GM19438 (cell line): ENCODE measurements around the gene PARP14.
"Not testable (repeated sequence)": the region's sequence is repeated elsewhere in the genome, so short reads cannot be mapped to it uniquely, and the experiment has no call there.

Experiments
- ATAC-seq: cut with Tn5 transposase; IDR thresholded peaks from one replicate; pipeline ENCODE4 v1.9.1; 2021; ENCODE audit warnings: low read depth; ENCODE audit not compliant: unreplicated experiment

Gene PARP14

DNA sequence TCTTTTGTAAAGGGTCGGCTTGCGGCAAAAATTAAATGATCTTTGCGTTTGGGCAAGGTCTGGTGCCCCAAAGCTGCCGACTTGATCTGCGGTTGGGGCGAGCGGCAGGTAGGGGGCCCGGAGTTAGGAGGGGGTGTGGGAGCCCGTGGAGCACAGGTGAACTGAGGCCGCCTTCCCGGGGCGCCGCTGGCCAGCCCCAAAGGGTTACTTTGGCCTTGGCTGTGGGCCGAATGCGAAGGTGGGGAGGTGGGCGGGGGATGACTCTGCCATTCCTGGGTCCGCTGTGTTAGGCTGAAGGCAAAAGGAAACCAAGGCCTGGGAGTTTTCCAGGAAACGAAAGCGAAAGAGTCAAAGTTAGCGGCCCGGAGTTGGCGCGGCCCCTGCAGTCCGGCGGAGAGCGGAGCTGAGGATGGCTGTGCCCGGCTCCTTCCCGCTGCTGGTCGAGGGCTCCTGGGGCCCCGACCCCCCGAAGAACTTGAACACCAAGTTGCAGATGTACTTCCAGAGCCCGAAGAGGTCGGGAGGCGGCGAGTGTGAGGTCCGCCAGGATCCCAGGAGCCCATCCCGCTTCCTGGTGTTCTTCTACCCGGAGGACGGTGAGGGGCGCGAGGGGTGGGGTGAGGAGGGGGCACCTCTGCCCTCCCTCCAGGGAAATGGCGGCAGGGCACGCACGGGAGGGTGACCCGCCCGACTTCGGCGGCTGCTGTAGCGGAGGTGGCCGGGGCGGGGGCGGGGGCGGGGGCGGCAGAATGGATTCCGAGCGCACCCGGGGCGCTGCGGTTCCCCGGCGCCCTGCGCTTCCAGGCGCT lies at the start of gene PARP14:
Gene PARP14 (plus strand): TSS at position 365 of the 809 bp plus-strand sequence. CDS start 45 bp downstream, at position 410.
- peak; percentile 56 for ATAC-seq

- no peak for ATAC-seq
These were observed 44.9 kb upstream of the PARP14 start for GRCh38 chr3:122635789-122636188.

DNA sequence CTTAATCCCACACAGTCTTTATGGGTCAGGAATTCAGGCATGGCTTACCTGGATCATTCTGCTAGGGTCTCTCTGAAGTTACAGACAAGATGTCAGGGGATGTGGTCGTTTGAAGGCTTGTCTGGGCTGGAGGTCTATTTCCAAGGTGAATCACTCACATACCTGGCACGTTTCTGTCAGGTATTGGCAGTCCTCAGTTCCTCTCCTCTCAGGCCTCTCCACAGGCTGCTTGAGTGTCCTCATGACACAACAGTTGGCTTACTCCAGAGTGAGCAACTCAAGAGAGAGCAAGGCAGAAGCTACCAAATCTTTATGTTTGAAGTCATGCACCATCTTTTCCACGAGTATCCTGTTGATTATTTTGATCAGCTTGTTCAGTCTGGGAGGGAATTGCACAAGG lies 43.9 kb upstream of the PARP14 start:
- ATAC-seq: no peak

DNA sequence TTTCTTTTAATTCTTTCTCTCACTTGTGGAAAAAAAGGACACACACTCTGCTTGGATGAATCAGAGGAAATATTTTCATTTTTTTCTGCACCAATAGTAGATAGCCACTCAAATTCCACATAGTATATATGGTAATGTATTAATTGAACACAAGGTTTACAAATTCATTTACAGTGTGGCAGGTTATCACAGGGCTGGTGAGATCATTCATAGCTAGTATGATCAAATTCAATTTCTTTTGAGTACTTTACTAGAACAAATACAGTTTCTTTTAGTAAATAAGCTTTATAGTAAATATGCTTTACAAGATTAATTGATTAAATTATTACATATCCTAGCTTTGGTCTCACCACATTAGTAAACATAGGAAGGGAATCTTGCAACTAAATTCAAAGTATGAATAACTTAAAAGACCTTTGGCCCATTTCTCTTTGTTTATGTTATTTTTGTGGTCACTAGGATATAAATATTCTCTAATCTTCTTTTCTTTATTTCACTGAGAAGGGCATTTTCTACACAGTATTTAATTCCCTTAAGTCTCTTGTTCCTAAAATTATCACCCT lies 40.1 kb upstream of the PARP14 start:
- ATAC-seq: no peak

GRCh38 chr3:122642935-122643334 lies 37.7 kb upstream of the PARP14 start:
- ATAC-seq: peak; percentile 71

- peak; percentile 72 for ATAC-seq
These were observed 34.3 kb upstream of the PARP14 start for GRCh38 chr3:122646146-122646988.

GRCh38 chr3:122651233-122651907 lies 29.3 kb upstream of the PARP14 start:
- ATAC-seq: not testable (repeated sequence)

GRCh38 chr3:122651962-122652361 lies 28.7 kb upstream of the PARP14 start:
- not testable (repeated sequence) for ATAC-seq

DNA sequence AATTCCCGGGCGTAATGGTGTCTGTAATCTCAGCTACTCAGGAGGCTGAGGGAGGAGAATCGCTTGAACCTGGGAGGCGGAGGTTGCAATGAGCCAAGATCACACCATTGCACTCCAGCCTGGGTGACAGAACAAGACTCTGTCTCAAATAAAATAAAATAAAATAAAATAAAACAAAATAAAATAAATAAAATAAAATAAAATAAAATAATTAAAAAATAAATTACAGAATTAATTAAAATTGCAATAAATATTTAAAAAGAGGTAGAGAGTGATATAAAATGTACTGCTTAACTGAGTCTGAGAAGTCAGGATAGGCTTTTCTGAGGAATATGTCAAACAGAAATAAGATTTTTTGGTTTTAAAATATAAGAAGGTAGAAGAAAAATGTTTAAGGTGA lies 22.3 kb upstream of the PARP14 start:
- ATAC-seq: not testable (repeated sequence)

GRCh38 chr3:122660297-122660974 lies 20.2 kb upstream of the PARP14 start:
- no peak for ATAC-seq

DNA sequence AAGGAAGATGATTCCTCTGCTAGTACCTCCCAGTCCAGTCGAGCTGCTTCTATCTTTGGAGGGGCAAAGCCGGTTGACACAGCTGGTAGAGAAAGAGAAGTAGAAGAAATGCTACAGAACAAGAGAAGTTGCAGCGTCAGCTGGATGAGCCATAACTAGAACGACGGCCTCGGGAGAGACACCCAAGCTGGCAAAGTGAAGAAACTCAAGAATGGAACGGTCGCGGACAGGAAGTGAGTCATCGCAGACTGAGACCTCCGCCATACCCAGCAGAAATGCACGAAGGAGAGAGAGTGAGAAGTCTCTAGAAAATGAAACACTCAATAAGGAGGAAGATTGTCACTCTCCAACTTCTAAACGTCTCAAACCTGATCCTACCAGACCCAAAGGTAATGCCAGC lies 19.0 kb upstream of the PARP14 start:
- no peak for ATAC-seq

DNA sequence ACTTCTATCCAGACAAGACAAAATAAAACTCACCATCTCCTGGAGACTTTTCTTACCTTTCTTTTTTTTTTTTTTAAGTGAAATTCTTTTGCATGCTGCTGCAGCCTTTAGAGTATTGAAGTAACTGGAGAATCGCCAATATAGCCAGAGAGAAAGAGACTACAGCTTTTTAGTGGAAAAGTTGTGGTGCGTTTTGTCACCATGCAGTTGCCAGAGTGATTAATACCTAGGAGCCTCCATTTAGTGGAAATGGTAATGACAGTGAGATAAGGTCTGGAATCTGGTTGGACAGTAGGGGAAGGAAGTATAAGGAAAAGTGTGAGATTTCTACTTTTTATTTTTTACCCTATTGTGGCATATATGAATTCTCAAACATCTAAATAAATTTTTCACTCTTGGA lies 18.1 kb upstream of the PARP14 start:
- ATAC-seq: no peak

DNA sequence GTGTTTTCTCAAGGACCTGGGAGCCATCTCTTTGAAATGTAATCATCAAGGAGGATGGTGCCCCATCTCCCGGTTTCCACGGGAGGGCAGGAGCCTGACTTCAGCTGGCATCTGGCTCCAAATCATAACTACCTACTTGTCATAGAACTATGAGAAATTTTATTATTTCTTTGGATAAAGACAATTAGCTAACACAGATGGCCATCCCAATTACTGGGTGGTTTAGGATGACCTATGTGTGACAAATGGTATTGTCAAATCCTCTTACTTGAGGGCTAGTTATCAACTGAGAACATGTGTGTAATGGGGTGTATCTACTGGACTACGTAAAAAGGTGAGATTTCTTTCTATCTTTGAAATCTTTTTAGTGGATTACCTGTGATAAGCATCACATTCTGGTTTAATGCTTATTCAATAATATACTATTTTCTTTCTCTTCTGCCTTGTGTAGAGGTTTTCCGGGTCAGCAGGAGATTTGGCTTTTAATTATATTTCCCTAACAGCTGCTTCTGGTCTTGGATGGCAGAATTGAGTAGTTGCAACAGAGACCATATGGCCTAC lies 15.3 kb upstream of the PARP14 start:
- no peak for ATAC-seq

DNA sequence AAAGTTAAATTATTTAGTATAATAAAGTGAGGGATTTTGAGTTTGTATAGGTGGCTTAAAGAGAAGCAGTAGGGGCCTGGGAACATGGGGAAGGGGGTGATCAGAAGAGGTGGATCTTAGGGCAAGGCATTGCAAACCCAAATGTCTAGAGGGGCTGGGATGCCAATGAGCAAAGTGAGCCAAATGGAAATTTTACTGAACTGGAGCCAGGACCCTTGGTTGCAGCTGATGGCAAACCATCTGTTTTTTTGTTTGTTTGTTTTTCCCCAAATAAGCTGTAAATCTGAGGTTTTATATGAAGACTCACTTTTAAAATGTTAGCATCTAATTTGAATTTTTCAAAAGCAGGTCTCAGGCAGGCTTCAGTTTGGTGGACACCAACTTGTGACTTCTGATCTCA lies 14.8 kb upstream of the PARP14 start:
- no peak for ATAC-seq

DNA sequence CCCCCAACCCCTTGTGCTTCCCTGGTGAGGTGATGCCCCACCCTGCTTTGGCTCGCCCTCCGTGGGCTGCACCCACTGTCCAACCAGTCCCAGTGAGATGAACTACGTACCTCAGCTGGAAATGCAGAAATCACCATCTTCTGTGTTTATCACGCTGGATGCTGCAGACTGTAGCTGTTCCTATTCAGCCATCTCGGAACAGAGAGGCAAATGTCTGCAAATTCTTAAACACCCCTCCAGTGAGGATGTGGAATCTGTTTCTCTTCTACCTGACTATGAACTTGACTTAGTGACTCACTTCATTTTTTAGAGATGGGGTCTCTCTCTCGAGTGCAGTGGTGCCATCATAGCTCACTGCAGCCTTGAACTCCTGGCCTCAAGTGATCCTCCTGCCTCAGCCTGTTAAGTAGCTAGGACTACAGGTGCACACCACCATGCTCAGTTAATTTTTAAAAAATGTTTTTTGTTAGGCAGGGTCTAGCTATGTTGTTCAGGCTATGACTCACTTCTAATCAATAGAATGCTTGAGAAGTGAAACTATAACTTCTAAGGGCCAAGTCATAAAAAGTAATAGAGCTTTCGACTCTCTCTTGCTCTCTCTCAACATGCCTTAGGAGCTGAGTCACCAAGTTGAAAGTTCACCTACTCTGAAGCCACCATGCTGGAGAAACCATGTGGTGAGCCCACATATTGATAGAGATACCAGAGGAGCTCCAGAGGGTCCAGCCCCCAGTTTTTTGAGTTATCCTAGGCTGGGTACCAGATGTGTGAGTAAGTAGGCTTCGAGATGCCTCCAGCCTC lies 11.5 kb upstream of the PARP14 start:
- no peak for ATAC-seq

DNA sequence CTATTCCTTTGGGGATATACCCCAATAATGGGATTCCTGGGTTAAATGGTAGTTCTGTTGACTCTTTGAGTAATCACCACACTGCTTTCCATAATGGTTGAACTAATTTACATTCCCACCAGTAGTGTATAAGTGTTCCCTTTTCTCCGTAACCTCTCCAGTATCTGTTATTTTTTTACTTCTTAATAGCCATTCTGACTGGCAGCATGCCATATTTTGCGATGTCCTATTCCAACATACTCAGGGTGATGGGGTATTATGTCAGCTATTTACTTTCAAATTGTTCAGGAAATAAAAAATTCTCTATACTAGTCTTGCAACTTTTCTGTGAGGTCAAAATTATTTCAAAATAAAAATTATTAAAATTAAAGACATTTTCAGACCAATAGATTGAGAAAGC lies 9.1 kb upstream of the PARP14 start:
- ATAC-seq: no peak

GRCh38 chr3:122674339-122674738 lies 6.3 kb upstream of the PARP14 start:
- no peak for ATAC-seq

- no peak for ATAC-seq
These were observed 3.9 kb upstream of the PARP14 start for GRCh38 chr3:122676759-122677158.

GRCh38 chr3:122677216-122677615 lies 3.4 kb upstream of the PARP14 start:
- ATAC-seq: no peak
